HG03097 (cell line): ENCODE measurements around the gene RAD52.

Experiments used
- ATAC-seq: cut with Tn5 transposase; IDR thresholded peaks from one replicate; pipeline ENCODE4 v1.9.1; 2021; ENCODE audit not compliant: unreplicated experiment, low FRiP score

RAD52 gene

DNA sequence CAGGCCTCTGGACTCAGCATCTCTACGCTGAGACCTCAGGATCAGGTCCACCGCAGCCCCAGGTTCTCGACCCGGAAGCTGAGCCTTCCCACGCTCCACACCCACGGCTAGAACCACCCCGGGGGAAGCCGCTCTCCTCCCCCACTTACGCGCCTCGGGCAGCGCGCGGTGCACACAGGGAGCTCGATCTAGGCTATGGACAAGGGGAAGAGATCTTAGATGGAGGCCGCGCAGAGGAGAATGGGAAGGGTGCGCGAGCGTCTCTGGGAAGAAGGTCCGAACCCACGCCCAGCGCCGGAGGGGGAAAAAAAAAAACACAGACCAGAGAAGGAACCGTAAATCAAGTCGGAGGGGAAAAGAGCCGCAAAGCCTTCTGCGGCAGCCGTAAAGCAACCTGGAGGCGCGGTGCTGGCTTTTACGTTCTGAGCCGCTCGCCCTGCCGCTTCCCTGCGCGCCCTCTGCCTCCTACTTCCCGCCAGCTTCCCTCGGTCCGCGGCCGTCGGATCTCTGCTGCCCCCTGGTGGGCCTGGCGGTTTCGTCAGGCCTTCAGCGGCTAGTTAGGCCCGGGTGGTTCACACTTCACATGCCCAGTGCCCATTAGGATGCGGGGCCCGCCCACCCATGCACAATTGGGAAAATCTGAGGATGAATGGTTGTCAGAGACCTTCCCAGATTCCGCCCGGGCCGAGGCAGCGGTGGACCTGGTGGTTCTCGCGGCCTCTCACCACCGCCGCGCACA is at the start of gene RAD52:
TSS of gene RAD52 (minus strand) at position 242 of the 739 bp plus-strand sequence. CDS start 16,636 bp downstream, outside the sequence.
- peak; percentile 83 for ATAC-seq

DNA sequence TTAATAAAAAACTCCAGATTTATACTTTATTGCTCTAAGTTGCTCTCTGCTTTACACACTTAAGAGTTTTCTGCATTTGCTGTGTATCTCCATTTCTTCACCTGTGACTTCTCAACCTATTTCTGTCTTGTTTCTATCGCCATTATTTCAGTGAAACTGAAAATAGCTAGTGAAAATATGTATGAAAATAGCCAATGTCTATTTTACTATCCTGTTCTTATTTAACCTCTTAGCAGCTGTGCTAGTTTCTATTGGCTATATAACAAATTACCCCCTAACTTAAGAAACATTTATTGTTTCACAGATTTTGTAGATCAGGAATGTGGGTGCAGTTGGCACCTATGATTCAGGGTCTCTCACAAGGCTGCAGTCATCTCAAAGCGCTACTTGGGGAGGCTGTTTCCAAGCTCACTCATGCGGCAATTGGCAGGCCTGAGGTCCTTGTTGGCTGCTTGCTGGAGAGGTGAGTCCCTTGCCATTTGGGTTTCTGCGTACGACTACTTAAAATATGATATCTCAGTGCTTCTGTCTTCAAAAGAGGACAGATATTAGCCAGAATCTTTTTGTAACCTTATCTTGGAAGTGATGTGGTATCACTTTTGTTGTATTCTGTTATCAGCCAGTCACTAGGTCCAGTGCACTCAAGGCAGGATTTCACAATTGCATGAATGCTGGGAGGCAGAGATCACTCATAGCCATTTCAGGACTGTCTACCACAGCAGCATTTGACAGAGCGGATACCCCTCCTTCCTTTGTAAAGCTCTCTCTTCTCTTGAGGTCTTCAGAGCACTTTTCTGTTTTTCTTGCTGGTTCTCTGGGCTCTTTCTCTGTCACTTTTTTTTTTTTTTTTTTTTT is 48.8 kb upstream of the RAD52 start:
- peak; percentile 46 for ATAC-seq

DNA sequence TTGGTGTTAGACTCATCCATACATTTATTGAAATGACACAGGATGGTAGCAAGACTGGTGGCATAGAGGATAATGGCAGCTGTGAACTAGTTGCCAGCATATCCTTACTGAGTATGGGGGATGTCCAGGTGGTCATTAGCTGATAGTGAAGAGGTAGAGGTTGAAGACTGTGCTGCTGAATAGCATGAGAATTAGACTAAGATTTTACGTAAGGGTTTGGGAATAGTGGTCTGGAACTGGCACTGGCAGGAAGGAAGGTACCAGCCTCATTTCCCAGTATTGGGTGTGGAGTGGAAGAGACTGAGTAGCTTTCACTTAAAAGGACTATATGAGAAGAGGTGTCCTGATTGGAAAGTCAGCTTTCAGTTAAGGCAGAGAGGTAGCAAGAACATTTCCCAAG is 48.0 kb upstream of the RAD52 start:
- no peak for ATAC-seq

DNA sequence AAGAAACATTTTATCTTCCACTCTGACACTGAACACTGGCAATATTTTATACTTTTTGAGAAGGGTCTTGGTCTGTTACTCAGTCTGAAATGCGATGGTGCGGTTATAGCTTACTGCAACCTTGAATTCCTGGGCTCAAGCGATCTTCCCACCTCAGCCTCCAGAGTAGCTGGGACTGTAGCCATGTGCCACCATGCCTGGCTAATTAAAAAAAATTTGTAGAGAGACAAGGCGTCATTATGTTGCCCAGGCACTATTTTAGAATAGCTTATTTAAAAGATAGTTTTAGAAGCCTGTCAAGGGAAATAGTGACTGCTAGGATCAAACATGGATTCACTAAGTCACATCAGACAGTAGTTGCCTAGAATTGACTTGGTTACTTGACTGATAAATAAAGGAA is 47.4 kb upstream of the RAD52 start:
- no peak for ATAC-seq

DNA sequence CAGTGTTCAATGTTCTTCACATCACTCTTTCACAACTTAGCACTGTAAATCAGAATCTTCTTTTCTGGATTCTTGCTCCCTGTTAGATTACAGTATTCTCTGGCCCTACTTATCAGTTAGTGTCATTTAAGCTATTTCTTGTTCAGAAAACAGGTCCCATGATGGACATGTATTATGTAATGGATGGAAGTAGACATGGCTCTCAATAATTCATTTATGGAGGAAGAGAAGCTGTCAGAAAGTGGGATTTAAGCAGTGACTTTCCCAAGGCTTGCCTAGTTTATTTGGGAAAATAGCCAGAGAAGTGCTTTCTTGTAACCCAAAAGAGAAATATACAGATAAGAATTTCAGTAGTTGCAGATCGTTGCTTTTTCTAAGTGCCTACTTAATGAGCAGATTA is 43.2 kb upstream of the RAD52 start:
- ATAC-seq: no peak

DNA sequence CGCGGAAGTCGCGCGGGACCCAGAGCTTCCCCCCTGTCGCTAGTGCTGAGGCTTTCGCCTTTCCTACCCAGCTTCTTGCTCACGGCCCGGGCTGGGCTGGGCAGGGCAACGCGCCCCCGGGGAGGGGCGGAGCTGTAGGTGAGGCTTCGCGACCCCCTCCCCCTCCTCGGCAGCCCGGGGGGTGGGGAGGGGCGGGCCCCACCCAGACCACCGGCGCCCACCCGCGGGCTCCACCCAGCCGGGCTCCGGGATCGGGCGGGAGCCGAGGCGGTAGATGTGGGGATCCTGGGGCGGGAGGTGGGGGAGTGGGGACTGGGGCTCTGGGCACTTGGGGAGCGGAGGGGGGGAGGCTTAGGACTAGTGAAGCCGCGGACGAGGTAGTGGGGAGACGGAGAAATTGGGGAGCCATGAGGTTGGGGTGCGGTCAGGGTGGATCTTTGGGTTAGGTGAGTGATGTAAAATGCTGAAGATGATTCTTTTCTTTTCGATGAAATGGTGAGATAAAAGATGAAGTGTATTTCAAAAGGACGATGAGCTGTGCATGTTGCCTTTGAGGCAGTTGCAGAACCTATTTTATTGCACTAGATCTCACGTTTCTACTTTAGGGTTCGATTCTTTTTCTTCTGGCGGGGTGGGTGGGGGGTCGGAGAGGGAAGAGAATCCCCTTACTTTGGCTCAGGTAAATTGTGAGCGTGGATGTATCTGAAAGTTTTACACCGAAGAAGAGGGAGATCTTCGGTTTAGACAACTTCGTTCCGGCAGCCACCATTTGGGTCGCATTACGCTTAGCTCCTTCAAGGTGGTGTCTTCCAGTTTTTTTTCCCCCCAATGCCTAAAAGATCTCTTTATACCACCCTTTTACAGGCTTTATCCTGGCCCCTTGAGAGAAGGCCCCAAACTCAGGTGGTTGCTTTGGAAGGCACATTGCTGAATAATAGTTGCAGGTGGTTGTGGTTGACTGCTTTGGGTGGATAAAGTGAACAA is 42.1 kb upstream of the RAD52 start:
- ATAC-seq: peak; percentile 32

DNA sequence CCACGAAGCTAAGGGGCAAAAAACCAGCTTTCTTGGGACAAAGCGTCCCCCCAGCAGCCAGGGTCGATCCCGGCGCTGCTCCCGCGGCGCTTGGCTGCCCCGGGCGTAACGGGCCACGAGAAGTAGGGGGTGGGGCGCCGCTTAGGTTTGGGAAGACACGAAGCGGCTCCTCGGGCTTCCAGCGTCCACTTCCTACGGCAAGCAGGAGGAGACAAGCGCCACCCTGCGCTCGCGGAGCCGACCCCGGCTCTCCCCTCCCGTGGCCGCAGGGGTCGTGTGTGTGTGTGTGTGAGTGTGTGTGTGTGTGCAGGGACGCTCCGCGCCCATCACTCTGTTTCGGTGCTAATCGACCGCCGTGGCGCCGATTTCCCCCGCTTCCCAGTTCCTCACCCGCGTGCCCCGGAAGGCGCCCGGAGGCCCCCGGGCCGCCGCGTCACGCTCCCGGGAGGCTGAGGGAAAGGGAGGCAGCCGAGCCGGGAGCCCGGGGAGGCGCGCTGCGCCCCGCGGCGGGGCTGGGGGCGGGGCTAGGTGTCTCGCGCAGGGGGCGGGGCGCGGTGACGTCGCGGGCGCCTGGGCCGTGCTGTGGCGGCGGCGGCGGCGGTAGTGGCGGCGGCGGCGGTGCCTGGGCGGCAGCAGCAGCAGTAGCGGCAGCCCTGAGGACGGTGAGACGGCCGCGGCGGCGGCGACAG is 41.3 kb upstream of the RAD52 start, which contains the start of gene ERC1:
TSS of gene ERC1 (plus strand) at position 563 of the 689 bp plus-strand sequence. CDS start 36,681 bp downstream, outside the sequence.
- ATAC-seq: peak; percentile 53

DNA sequence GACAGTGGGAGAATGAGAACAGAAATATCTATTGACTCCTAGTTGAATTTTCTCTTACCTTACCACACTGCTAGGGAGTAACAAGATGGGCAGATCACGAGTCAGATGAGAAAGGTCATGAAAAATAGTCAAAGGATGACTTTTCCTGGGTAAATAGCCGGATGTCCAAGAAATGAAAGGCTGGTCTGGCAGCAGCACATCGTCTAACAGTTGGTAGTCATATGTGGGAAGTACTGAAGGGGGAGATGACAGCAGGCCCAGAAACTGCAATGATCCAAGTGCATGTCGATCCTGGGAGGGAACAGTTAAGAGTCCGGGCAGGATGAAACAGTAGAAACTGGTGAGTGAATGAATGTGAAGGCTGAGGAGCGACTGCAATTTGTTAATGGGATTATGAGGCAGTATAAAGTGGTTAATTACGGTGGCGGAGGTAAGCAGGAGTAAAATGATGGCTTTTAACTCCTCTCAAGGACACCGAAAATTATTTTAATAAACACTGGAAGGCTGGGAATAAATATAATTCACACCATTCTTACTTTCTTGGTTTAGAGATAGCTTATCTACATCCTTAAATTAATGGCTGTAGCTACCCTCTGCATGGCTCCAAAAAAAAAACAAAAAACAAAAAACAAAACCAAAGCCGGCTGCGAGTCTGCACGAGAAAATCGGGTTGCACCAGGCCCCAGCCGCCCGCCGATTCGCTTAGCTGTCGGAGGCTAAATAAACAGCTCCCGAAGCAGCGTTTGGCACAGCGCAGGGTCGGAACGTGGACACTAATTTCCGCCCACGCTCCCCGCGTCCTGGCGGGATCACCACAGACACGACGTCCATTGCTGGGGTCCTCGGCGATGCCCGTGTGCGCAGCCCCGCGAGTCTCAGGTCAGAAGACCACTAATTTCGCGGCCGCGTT is 40.5 kb upstream of the RAD52 start:
- ATAC-seq: peak; percentile 8

DNA sequence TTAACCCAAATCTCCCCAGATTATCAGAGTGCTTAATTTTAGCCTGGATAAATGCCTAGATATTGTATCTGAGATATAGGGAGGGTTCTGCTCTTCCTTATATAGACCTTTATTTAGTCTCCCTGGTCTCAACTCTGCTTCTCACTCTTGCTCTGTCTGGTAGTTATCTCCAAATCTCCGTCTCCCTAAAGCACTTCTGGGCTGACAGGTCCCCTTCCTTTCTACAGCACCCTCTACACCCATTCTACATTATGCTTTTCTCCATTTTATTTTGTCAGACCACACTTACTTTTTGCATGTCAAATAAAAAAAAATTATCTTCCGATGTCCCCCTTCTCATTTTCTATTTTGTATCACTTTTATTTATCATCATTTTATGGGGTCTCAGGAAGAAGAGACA is 39.6 kb upstream of the RAD52 start:
- ATAC-seq: no peak

DNA sequence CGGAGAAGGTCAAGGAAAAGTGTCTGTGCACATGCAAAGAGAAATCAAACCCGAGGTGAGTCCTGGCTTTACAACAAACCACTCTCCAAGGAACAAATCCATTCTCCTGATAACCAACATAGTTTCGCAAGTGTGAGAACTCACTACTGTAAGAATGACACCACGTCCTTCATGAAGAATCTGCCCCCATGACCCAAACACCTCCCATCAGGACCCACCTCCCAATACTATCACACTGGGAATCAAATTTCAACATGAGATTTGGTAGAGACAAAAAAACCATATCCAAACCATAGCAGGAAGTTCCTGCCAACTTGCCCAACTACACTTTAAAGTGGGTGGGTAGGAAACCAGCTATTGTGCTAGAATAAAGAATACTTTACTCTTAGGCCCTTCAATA is 39.2 kb upstream of the RAD52 start:
- no peak for ATAC-seq

DNA sequence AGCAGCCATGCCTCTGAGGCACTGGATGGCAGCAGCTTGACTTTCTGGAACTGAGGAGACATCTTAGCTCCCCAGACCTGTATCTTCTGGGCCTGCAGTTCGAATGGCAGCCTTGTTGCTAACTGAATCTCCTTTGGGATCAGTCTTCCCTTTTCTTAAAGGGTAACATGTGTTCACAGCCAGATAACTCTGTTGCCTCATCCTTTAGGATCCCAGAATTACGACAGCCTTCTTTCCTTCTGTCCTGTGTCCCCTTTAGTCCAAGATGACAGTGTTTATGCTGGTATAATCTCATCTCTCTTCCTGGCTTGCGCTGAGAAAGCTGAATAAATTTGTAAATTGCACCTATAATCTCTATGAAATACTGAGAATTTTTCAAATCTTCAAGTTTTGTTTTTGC is 32.5 kb upstream of the RAD52 start:
- no peak for ATAC-seq

DNA sequence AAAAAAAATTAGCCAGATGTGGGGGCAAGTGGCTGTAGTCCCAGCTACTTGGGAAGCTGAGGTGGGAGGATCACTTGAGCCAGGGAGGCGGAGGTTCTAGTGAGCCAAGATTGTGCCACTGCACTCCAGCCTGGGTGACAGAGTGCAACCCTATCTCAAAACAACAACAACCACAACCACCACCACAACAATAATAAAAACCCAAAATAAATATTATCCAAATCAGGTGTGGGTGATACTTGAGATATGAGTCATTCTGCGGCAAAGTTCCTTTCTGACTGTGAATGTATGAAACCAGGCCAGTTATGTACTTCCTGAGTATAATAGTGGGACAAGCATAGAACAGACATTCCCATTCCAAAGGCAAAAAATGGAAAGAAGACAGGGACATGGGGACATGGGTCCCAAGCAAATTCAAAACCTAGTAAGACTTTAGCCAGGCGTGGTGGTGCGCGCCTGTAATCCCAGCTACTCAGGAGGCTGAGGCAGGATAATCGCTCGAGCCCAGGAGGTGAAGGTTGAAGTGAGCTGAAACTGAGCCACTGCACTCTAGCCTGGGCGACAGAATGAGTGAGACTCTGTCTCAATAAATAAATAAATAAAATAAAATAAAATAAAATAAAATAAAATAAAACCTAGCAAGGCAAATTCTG is 31.8 kb upstream of the RAD52 start:
- no peak for ATAC-seq

DNA sequence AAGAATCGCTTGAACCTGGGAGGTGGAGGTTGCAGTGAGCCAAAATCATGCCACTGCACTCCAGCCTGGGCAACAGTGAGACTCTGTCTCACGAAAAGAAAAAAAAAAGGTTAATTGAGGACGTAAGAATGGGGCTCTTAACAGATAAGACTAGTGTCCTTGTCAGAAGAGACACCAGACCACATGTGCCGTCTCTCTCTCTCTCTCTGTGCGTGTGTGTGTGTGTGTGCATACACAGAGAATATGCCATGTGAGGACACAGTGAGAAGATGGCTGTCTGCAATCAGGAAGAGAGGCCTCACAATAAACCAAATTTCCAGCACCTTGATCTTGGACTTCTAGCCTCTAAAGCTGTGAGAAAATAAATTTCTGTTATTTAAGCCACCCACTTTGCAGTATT is 29.9 kb upstream of the RAD52 start:
- ATAC-seq: no peak

DNA sequence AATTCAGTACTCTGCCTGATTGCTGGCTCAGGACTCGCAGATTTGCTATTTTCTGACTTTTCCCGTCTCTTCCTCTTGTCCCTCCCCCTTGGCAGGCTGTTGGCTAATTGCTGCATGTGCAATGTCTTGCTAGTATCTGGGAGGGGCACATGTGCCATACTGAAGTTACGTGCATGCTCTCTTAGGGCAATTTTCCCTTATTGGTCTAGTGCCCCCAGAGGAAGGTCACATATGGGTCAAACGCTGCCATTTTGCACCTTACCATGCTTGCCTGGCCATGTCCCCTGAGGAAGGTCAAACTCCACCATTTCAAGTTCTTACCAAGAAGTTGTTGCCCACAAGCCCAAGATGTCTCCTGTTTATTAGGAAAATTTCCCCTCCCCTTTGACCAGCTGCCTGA is 27.7 kb upstream of the RAD52 start:
- ATAC-seq: no peak

DNA sequence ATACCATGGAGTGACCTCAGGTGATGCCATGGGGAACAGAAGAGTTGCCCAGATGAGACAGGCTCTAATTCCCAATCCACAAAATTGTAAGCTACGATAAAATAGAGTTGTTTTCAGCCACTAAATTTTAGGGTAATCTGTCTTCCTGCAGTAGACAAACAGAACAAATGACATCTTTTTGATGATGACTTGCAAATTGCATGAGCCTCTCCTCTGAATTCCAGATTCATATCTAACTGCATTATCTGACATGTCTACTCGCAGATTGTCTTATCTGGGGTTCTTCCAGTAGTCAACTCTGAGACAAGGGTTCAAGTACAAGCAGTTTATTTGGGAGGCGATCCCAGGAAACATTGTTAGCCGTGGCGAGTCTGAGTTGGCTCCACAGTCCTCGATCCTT is 27.1 kb upstream of the RAD52 start:
- no peak for ATAC-seq

DNA sequence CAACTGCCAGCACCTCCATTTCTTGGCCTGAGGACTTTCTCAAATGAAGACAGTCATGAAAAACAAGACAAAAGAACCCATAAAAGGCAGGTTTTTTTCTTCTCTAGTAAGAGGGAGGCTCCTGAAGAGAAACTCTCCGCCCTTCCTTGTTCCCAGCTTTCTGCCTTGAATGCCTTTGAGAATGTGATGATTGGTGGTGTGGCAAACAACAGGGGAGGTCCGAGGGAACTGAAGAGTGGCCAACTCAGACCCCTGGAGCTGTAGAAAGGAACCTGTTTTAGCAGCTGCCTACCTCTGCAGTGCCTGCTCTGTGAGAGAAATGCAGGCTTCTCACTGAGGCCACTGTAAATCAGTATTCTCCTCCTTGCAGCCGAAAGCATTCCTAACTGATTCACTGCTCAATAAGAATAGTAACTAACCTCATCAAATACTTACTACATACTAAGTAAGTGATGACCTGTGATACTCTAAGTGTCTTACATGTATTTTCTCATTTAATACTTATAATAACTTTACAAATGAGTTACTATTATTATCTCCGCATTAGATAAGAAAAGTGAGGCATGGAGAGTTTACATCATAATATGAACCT is 24.9 kb upstream of the RAD52 start:
- ATAC-seq: no peak

DNA sequence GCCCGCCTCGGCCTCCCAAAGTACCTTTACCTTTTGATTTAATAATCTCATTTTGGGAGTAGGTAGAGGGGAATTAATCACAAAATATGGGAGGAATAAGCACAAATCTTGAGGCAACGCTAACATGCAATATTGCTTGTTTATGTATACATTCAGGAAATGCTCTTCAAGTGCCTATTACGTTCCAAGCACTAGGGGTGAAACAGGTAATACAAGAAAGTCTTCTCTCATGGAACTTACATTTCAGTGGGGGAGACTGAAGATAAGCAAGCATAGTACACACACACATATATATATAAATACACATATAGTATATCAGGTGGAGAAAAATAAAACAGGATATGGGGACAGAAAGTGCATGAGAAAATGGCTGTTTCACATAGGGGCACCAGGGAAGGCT is 22.5 kb upstream of the RAD52 start:
- no peak for ATAC-seq

DNA sequence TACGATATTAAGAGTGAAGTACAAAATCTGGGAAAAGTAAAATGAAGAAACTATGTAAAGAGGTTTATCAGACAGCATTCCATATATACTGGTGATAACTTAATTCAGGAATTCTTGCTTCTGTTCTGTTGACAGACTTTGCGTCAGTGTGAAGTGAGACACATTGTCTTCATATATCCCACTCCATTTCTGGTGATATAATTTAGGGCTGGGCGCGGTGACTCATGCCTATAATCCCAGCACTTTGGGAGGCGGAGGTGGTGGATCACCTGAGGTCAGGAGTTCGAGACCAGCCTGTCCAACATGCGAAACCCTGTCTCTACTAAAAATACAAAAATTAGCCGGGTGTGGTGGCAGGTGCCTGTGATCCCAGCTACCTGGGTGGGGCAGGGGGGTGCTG is 20.3 kb upstream of the RAD52 start:
- no peak for ATAC-seq
